Measurements from ENCODE around the gene THSD7B.

GRCh38 chr2:136718273-136718672 is 47.1 kb upstream of the THSD7B start:
- TF ChIP-seq GATA2 (IDR thresholded peaks at IDR 0.05; ENCODE audit: low read depth, low read length) (no peak), GATA3 (IDR thresholded peaks at IDR 0.05; ENCODE audit: low read depth, low read length) (no peak)
